Stomach (tissue), 9 donors: ENCODE results near the gene RAB3B. TPM values are rescaled to one million over a fixed set of nuclear protein-coding genes. Genes with fewer than 3 reads are reported as not detected.
A peak's percentile ranks its signal among the peaks of the same experiment; 100 is the strongest.
"Not testable (repeated sequence)": the region's sequence is repeated elsewhere in the genome, so short reads cannot be mapped to it uniquely, and the experiment has no call there.

ENCODE experiments used
- DNase-seq, 2 donors: peaks; one replicate each; pipeline versions ENCODE4 v3.0.0 to v3.0.0-alpha.2; 2013 to 2019
- H3K27ac ChIP-seq, 5 donors: fragments of 200-600 bp in 4 of 5; sonication (generic) in 4 of 5; one replicate each; pipeline ENCODE4 v1.5.1; 2013 to 2019; ENCODE audit warnings: mild to moderate bottlenecking in 1 of 5, moderate library complexity in 1 of 5
- H3K27me3 ChIP-seq, 3 donors: fragments of 200-600 bp; sonication (generic); one replicate each; pipeline ENCODE4 v1.5.1; 2017 to 2019; ENCODE audit warnings: mixed run types in 1 of 3
- H3K36me3 ChIP-seq, 4 donors: fragments of 200-600 bp; sonication (generic); 1 replicate in 3 of 4; 2 replicates in 1 of 4; pipeline ENCODE4 v1.5.1; 2016 to 2019
- H3K4me1 ChIP-seq, 4 donors: fragments of 200-600 bp; sonication (generic); one replicate each; pipeline ENCODE4 v1.5.1; 2016 to 2019
- H3K4me3 ChIP-seq, 4 donors: fragments of 200-600 bp; sonication (generic) in 3 of 4; one replicate each; pipeline ENCODE4 v1.5.1; 2016 to 2019; ENCODE audit warnings: mild to moderate bottlenecking in 1 of 4
- H3K9me3 ChIP-seq, 4 donors: fragments of 200-600 bp; sonication (generic); one replicate each; pipeline ENCODE4 v1.5.1; 2016 to 2019
- EP300 ChIP-seq: sonication (generic); formaldehyde crosslinking; IDR thresholded peaks from one replicate; pipeline ENCODE4 v1.6.1; 2017; ENCODE audit warnings: antibody characterized with exemption
- POLR2A ChIP-seq, 4 donors: fragments of 450-650 bp; IDR thresholded peaks; one replicate each; pipeline ENCODE4 v1.6.1; 2016; ENCODE audit warnings: antibody characterized with exemption in 4 of 4, control low read depth in 2 of 4, mild to moderate bottlenecking in 1 of 4, moderate library complexity in 1 of 4
- POLR2AphosphoS5 ChIP-seq, 3 donors: sonication (generic); formaldehyde crosslinking; IDR thresholded peaks; one replicate each; pipeline ENCODE4 v1.6.1; 2016; ENCODE audit warnings: antibody characterized with exemption in 3 of 3
- WGBS, 5 donors: extraction: QIAGEN DNeasy Blood & Tissue Kit in 3 of 5; methylation state at CpG; one replicate each; pipeline versions ENCODE4 v1.1.5 to v1.1.7; 2013 to 2018; 5-methylcytosine and 5-hydroxymethylcytosine counted together
- intact Hi-C: fragments of 100-400 bp; cut with DNase I; formaldehyde crosslinking; loops from one replicate; pipeline ENCODE4 v1.15.1; 2023; ENCODE audit warnings: low total_unique reads
- polyA plus RNA-seq, 3 donors: library from polyadenylated mRNA; stranded (reverse); fragments of 200-250 nt; gene quantifications; one replicate each; pipeline ENCODE4 v1.2.3, GENCODE V29; 2013
- total RNA-seq, 5 donors: library from RNA; depleted of rRNA; stranded (reverse); fragments of >200 nt; gene quantifications; one replicate each; pipeline versions ENCODE4 v1.1.0 to v1.2.3, GENCODE V29; 2014 to 2016
- TF ChIP-seq, protein P1 (sequence below), 7 experiments: fragments of 450-650 bp in 4 of 7; fragments of 200-600 bp in 3 of 7; sonication (generic) in 3 of 7; IDR thresholded peaks; one replicate each; pipeline ENCODE4 v1.5.1; 2016 to 2019; ENCODE audit warnings: antibody characterized with exemption in 7 of 7, control low read depth in 2 of 7, mild to moderate bottlenecking in 1 of 7
- donor health status: healthy with polysubstance abuse.
- donor health status: Bipolar disorder and iron deficiency.
- donor health status: healthy.

RAB3B gene
- total and polyA plus RNA-seq, 8 donors, result under 0.01 to 2.2 (median 0.14) TPM; not detected in 1

DNA sequence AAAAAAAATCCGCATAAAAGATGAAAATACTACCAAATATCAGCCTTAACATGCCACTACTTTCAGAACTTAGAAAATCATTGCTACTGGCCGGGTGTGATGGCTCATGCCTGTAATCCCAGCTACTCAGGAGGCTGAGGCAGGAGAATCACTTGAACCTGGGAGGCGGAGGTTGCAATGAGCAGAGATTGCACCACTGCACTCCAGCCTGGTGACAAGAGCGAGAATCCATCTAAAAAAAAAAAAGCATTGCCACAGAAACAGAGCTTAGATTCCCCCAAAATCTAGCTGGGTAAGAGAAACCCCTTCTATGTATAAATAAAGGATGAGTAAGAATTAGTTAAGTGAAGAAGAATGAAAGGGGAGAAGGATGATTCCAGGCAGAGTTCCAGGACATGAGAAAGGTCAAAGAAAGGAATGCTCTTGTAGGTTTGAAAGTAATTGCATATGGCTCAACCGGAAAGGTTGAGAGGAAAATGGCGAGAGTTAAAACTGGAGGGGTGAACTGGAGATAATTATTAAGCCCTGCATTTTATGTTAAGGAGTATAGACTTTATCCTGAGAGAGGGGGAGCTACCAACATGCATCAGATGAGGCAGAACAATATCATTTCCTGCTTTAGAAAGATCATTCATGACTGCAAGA lies 92.3 kb downstream of the RAB3B start:
- WGBS, 5 donors, result 64 to 75% (median 73%) methylated on average over 6 of the region's 6 CpGs
- DNase-seq, result no peak
- intact Hi-C loops, result no loop called here

DNA sequence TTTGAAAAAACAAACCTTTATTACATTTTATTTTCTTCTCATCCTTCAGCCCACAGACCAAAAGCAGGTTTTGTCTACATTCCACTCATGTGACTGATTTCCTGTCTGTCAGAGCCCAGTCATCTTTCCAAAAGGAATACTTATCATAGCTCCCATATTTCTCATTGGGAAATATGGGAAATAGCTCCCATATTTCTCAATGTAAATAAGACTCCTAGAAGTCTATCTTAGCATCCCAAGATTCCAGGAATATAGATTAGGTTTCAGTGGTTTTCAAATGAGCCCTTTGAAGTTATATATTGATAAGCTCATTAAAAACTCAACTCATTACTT lies 92.8 kb downstream of the RAB3B start:
- H3K9me3 ChIP-seq, result no peaks in the 10 kb centered on the region
- H3K4me3 ChIP-seq, result no peak overlapping the region
- H3K27me3 ChIP-seq, result peaks cover 0 to 73% (median 6%) of the 10 kb centered on the region in 3 donors
- intact Hi-C loops, result no loop called here
- H3K27ac ChIP-seq, result no peak overlapping the region
- no peak for DNase-seq
- H3K36me3 ChIP-seq, result no peaks in the 10 kb centered on the region
- H3K4me1 ChIP-seq, result no peaks in the 10 kb centered on the region
- TF ChIP-seq POLR2A (IDR thresholded peaks at IDR 0.05) (no peak), POLR2AphosphoS5 (IDR thresholded peaks at IDR 0.05) (no peak), EP300 (no peak)
- TF ChIP-seq, protein P1, sequence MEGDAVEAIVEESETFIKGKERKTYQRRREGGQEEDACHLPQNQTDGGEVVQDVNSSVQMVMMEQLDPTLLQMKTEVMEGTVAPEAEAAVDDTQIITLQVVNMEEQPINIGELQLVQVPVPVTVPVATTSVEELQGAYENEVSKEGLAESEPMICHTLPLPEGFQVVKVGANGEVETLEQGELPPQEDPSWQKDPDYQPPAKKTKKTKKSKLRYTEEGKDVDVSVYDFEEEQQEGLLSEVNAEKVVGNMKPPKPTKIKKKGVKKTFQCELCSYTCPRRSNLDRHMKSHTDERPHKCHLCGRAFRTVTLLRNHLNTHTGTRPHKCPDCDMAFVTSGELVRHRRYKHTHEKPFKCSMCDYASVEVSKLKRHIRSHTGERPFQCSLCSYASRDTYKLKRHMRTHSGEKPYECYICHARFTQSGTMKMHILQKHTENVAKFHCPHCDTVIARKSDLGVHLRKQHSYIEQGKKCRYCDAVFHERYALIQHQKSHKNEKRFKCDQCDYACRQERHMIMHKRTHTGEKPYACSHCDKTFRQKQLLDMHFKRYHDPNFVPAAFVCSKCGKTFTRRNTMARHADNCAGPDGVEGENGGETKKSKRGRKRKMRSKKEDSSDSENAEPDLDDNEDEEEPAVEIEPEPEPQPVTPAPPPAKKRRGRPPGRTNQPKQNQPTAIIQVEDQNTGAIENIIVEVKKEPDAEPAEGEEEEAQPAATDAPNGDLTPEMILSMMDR (IDR thresholded peaks at IDR 0.05), result no peak

More for the DNA sequence above, 92.3 kb downstream of the RAB3B start:
- H3K27ac ChIP-seq, result no peak overlapping the region
- H3K27me3 ChIP-seq, result peaks cover 0 to 73% (median 6%) of the 10 kb centered on the region in 3 donors
- H3K36me3 ChIP-seq, result no peaks in the 10 kb centered on the region
- H3K9me3 ChIP-seq, result no peaks in the 10 kb centered on the region
- H3K4me1 ChIP-seq, result no peaks in the 10 kb centered on the region
- TF ChIP-seq EP300 (no peak), POLR2A (IDR thresholded peaks at IDR 0.05) (no peak), POLR2AphosphoS5 (IDR thresholded peaks at IDR 0.05) (no peak)
- TF ChIP-seq, protein P1 (IDR thresholded peaks at IDR 0.05), result no peak
- H3K4me3 ChIP-seq, result no peak overlapping the region

DNA sequence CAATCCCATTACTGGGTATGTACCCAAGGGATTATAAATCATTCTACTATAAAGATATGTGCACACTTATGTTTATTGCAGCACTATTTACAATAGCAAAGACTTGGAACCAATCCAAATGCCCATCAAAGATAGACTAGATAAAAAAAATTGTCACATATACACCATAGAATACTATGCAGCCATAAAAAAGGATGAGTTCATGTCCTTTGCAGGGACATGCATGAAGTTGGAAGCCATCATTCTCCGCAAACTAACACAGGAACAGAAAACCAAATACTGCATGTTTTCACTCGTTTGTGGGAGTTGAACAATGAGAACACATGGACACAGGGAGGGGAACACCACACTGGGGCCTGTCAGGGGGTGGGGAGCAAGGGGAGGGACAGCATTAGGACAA lies 95.8 kb downstream of the RAB3B start:
- H3K27ac ChIP-seq, DNase-seq, H3K4me1 ChIP-seq, H3K4me3 ChIP-seq, H3K9me3 ChIP-seq, intact Hi-C loops, H3K36me3 ChIP-seq: not testable (repeated sequence)
- peaks cover 0 to 79% (median 6%) of the 10 kb centered on the region in 3 donors for H3K27me3 ChIP-seq
- WGBS, 5 donors, result 61 to 77% (median 70%) methylated on average over 2 of the region's 2 CpGs

DNA sequence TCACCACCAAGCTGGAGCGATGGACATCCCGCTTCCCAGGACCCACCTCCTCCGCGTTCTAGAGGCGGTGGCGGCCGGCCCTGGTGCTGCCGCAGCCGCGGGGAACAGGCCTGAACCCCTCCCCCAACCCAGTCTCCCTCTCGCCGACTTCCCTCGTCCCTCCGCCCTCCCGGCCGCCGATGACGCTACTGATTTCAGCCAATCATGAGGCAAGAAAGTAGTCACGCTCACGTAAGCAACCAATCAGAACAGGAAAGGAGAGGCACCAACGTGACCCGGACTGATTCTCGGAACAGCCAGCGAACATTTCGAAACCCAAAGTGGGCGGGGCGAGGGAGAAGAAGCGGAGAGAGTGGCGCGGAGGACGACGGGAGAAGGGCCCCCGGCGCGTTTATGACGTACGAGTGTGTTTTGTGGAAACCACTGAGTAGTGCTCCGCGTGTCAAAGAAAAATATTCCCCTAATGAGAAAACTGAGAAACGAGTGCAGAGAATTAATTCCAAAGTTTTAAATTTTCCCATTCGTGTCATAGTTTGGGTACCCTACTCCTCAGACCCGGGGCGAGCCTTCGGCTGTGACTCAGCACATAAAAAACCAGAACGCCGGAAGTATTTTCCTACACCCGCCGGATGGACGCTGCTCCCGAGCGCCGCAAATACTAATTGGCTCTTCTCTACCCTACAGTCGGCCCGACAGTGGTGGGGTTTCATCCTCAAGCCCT lies 111.7 kb downstream of the RAB3B start, which contains the start of gene NRDC:
Gene NRDC, minus strand, starts transcription at position 112 of the 721 bp plus-strand sequence. CDS start 112 bp downstream, outside the sequence.
- peaks cover 20 to 49% (median 40%) of the 10 kb centered on the region in 4 donors for H3K4me1 ChIP-seq
- H3K27ac ChIP-seq, result peak within 1 kb of the TSS; percentile 96 to 99 (median 97)
- peak; percentile 100 for DNase-seq
- peak within 1 kb of the TSS; percentile 72 to 92 (median 86) for H3K4me3 ChIP-seq
- 0 to 1% (median 0%) methylated on average over 46 to 54 of the region's 54 CpGs for WGBS, 5 donors
- intact Hi-C loops, result no loop called here
- H3K9me3 ChIP-seq, result no peaks in the 10 kb centered on the region
- H3K36me3 ChIP-seq, result peaks cover 0 to 5% (median 2%) of the 10 kb centered on the region in 4 donors
- peaks cover 0 to 26% (median 5%) of the 10 kb centered on the region in 3 donors for H3K27me3 ChIP-seq
- TF ChIP-seq, protein P1 (IDR thresholded peaks at IDR 0.05), result peak in 1 of 7 experiments; percentile 4
- TF ChIP-seq EP300 (peak; percentile 24), POLR2A (IDR thresholded peaks at IDR 0.05) (peak in 2 of 4 donors; percentile 94 to 95), POLR2AphosphoS5 (IDR thresholded peaks at IDR 0.05) (peak; percentile 78 to 94 (median 90))

DNA sequence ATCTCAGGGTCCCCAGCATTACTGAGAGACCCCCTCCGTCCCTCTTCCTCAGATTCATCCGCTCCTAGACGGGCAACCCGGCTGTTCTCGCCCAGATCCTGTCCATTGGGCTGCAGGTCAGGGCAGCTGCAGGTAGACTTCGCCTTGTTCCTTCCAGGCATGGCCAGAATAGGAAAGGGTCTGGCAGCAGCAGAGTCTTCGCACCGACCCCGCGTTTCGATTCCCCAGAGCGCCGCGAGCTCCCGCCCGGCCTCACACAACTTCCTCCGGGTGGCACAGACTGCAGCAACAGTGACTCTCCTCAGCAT lies 112.2 kb downstream of the RAB3B start:
- Histone ChIP-seq H3K9me3 (no peaks in the 10 kb centered on the region), H3K36me3 (peaks cover 0 to 8% (median 4%) of the 10 kb centered on the region in 4 donors), H3K4me3 (peak overlapping the region; percentile 72 to 92 (median 86)), H3K27me3 (peaks cover 0 to 21% (median 5%) of the 10 kb centered on the region in 3 donors), H3K27ac (peak overlapping the region; percentile 95 to 99 (median 97)), H3K4me1 (peaks cover 20 to 54% (median 43%) of the 10 kb centered on the region in 4 donors)
- no peak for DNase-seq
- TF ChIP-seq, protein P1 (IDR thresholded peaks at IDR 0.05), result no peak
- TF ChIP-seq EP300, result no peak
- TF ChIP-seq POLR2A (IDR thresholded peaks at IDR 0.05), result no peak
- TF ChIP-seq POLR2AphosphoS5 (IDR thresholded peaks at IDR 0.05), result no peak
- intact Hi-C loops, result no loop called here
- WGBS, 5 donors, result 0% methylated on average over 13 to 17 of the region's 17 CpGs
